ENCODE data around the gene SMCO3.

Gene SMCO3

DNA sequence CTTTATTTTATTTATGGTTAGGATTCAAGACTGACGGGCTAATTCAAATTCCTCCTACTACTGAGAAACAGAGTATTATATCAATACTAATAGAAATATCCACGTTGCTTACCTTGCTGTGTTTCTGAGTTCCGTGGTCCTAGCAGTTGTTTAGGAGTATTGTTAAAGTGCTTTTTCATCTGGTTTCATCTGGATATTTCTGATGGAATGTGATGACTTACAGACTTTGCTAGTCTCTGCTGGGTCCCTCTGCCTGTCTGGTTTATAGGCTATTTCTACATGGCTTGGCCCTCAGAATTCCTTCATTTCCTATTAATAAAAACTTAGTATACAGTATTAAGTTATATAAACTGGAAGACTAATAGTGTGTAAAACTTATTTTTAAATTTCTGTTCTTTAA is at the start of gene SMCO3:
Gene SMCO3 (minus strand): TSS at position 169 of the 400 bp plus-strand sequence. CDS start 7,502 bp downstream, outside the sequence.
- DNase-seq: no peak

DNA sequence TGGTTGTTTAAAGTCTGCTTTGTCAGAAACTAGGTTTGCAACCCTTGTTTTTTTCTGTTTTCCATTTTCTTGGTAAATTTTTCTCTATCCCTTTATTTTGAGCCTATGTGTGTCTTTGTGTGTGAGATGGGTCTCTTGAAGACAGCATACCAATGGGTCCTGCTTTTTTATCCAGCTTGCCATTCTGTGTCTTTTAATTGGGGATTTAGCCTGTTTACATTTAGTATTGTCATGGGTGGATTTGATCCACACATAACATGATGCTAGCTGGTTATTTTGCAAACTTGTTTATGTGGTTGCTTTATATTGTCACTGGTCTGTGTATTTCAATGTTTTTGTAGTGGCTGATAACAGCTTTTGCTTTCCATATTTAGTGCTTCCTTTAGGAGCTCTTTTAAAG is 46.5 kb upstream of the SMCO3 start:
- no peak for DNase-seq

DNA sequence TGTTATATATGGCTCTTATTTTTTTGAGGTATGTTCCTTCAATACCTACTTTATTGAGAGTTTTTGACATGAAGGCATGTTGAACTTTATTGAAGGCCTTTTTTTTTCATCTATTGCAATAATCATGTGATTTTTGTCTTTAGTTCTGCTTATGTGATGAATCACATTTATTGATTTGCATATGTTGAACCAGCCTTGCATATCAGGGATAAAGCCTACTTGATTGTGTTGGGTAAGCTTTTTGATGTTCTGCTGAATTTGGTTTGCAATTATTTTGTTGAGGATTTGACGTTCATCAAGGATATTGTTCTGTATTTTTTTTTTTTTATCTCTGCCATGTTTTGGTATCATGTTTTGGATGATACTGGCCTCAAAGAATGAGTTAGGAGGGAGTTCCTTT is 44.5 kb upstream of the SMCO3 start:
- no peak for DNase-seq

- DNase-seq: no peak
Measured at GRCh38 chr12:14854586-14855183, 40.7 kb upstream of the SMCO3 start.

DNA sequence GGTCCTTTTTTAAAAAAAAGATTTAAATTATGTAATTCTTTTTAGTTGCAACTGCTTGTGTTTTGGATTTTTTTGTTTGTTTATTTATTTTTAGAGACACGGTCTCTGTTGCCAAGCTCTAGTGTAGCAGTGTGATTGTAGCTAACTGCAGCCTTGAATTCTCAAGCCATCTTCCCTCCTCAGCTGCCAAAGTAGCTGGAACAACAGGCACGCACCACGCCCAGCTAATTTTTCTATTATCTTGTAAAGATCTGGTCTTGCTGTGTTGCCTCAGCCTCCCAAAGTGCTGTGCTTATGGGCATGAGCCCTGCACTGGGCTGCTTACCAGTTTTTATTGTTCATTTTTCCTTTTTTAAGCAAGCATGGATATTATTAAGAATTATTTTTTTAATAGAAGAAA is 40.0 kb upstream of the SMCO3 start:
- no peak for DNase-seq

- no peak for DNase-seq
Measured at GRCh38 chr12:14852880-14853279, 38.9 kb upstream of the SMCO3 start.

GRCh38 chr12:14850929-14851663 is 37.1 kb upstream of the SMCO3 start:
- no peak for DNase-seq

- DNase-seq: no peak
Measured at GRCh38 chr12:14849661-14850060, 35.7 kb upstream of the SMCO3 start.

DNA sequence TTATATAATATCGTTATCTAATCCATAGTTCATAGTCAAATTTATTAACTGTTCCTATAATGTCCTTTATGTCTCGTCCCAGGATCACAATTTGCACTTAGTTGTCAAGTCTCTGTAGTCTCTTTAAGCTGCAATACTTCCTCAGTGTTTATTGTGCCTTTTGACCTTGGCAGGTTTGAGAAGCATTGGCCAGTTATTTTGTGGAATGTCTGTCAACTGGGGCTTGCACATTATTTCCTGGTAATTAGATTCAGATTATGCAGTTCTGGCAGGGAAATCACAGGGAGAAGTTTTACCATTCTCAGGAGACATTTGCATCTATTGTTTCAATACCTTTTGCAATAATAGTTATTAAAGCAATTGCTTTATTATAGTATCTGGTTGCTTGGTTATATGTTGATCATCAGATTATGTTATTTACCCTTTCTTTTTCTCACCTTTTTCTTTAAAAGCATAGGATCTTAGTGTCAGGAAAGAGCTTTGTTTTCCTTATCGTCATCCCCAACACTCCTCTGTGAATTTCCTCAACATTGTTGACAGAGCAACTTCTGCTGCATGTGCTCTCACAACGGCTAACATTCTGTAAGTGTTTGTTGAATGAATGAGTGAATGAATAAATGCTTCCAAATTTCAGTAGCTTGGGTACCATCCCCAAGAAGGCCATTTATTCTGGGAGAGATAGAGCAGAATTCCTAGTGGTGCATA is 33.0 kb upstream of the SMCO3 start:
- peak; percentile 22 for DNase-seq

- DNase-seq: no peak
Measured at GRCh38 chr12:14846042-14846587, 32.1 kb upstream of the SMCO3 start.

DNA sequence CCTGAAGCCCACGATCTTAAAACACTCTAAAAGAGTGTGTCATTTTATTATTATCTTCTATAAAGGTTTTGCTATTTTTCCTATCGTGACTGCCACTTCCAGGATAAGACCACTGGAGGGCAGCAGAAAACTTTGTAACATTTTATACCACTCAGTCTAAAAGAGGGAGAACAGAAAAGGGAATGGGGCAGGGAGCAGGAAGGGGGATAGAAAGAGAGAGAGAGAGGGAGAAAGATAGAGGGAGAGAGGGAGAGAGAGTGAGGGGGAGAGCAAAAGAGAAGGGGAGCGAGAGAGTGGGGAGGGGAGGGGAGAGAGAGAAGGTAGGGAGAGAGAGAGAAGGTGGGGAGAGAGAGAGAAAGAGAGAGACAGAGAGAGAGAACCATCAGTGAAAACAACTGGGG is 31.4 kb upstream of the SMCO3 start:
- DNase-seq: peak; percentile 29

DNA sequence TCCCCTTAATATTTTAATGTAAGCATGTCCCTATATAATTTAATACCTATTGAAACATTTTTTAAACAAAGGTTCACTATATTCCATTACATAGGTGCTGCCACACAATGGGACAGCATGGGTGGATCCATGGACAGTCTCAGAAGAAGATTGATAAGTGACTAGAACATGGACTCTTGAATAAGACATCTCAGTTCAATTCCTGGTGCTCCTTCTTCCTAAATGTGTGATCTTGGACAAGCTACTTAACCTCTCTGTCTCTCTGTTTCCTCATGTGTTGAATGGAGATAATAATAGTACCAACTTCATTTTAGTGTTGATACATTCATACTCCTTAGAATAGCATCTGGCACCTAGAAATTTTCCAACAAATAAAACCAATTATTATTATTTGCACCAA is 30.4 kb upstream of the SMCO3 start:
- no peak for DNase-seq

- DNase-seq: no peak
Measured at GRCh38 chr12:14843425-14843887, 29.5 kb upstream of the SMCO3 start, which contains the start of gene ART4. Gene ART4 (minus strand): TSS chr12:14843526. CDS start chr12:14843113, 413 bp downstream.

- DNase-seq: no peak
Measured at GRCh38 chr12:14842315-14842714, 28.3 kb upstream of the SMCO3 start.

DNA sequence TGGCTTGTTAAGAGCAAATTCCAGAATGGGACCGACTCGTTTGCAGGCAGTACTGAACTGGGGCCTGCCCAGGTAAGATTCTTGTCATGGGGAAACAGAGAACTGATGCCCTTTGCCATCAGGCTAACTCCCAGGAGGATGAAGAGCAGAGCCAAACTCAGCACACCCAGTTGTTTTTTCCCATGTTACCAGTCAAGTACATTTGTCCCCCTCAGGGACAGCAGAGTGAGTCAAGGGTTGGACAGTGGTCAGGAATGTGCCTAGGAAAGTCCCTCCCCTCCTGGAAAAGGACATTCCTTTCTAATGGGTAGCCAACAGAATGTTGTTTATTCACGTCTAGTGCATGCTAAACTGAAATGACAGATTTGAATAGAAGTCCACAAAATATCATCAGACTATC is 27.8 kb upstream of the SMCO3 start:
- DNase-seq: no peak

- no peak for DNase-seq
Measured at GRCh38 chr12:14840616-14841015, 26.6 kb upstream of the SMCO3 start.

DNA sequence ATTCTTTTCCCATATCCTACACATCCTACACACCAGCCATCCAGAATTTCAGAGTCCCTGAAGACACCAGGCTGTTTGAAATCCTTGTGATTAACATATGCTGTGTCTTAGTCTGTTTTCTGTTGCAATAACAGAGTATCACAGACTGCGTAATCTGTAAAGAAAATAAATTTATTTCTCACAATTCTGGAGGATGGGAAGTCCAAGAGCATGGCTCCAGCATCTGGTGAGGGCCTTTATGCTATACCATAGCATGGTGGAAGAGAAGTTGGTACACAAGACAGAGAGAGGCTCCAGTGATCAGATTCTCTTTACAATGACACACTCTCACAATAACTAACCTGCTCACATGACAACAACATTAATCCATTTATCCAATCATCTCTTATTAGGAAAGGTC is 25.3 kb upstream of the SMCO3 start:
- no peak for DNase-seq

DNA sequence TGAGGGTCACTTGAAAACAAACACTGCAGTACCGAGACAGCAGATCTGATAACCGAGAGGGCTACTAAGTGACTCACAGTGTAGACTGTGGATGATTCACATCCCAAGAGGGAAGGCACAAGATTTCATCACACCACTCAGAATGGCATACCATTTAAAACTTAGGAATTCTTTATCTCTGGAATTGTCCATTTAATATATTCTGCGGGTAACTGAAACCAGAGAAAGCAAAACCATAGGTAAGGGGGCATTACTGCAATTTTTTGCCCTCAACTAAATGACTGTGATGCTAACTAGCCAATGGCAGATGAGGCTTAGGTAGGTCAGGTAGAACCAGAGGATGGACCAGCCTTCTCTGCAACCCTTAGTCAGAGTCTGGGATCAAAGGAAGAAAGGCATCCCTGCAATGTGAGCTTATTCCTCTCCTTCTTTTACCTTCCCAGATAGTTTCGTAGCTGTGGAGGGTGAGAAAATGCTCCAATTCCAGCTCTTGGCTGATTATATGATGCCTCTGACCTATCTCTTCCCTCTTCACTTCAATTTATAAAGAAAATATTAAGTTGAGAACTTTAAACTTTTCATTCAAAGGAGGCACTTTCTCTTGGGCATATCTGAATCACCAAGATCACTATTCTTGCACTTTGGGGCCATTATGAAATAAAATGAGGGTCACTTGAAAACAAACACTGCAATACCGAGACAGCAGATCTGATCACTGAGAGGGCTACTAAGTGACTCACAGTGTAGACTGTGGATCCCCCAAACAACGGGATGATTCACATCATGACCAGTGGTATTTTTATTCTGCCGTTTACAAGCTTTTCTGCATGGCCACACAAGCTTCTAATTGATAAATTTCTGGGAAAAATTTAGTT is 22.6 kb upstream of the SMCO3 start:
- no peak for DNase-seq

GRCh38 chr12:14834509-14834908 is 20.5 kb upstream of the SMCO3 start:
- DNase-seq: peak; percentile 39

- DNase-seq: no peak
Measured at GRCh38 chr12:14833952-14834351, 20.0 kb upstream of the SMCO3 start.

- DNase-seq: no peak
Measured at GRCh38 chr12:14833336-14833735, 19.4 kb upstream of the SMCO3 start.

GRCh38 chr12:14828892-14829291 is 14.9 kb upstream of the SMCO3 start:
- no peak for DNase-seq

- DNase-seq: no peak
Measured at GRCh38 chr12:14827043-14827442, 13.1 kb upstream of the SMCO3 start.
